ENCODE data around the gene NDUFB10. TPM values are rescaled to one million over a fixed set of nuclear protein-coding genes. Genes with fewer than 3 reads are reported as not detected.

Gene NDUFB10
- total RNA-seq, 4 donors from 2014 or later: 214 to 400 (median 243) TPM

GRCh38 chr16:1977875-1978268 lies 18.5 kb downstream of the NDUFB10 start:
- Histone ChIP-seq H3K4me1 (peaks cover 0 to 39% (median 11%) of the 10 kb centered on the region in 3 donors), H3K27ac (no peak overlapping the region), H3K9me3 (no peaks in the 10 kb centered on the region), H3K4me3 (no peak overlapping the region), H3K36me3 (peaks cover 0 to 56% of the 10 kb centered on the region in 2 donors), H3K27me3 (peaks cover 91% of the 10 kb centered on the region)
- no peak for TF ChIP-seq POLR2AphosphoS5 (IDR thresholded peaks at IDR 0.05)
- no peak for ATAC-seq
- no CpG with 5 or more reads among the region's 18 CpGs for WGBS, 2 donors (ENCODE audit: low coverage in 1 of 2)

GRCh38 chr16:1978476-1979120 lies 19.3 kb downstream of the NDUFB10 start:
- Histone ChIP-seq H3K36me3 (peaks cover 0 to 55% of the 10 kb centered on the region in 2 donors), H3K4me3 (no peak overlapping the region), H3K27me3 (peaks cover 95% of the 10 kb centered on the region), H3K27ac (no peak overlapping the region), H3K9me3 (no peaks in the 10 kb centered on the region), H3K4me1 (peaks cover 0 to 39% (median 4%) of the 10 kb centered on the region in 3 donors)
- no peak for ATAC-seq
- TF ChIP-seq POLR2A (IDR thresholded peaks at IDR 0.05): no peak
- TF ChIP-seq EP300 (IDR thresholded peaks at IDR 0.05): no peak
- no peak for TF ChIP-seq POLR2AphosphoS5 (IDR thresholded peaks at IDR 0.05)
- no peak for TF ChIP-seq CTCF (IDR thresholded peaks at IDR 0.05)
- WGBS, 2 donors (ENCODE audit: low coverage in 1 of 2): 90 to 100% methylated on average over 1 to 2 of the region's 37 CpGs

- TF ChIP-seq EP300 (IDR thresholded peaks at IDR 0.05) (no peak), CTCF (IDR thresholded peaks at IDR 0.05) (no peak), POLR2AphosphoS5 (IDR thresholded peaks at IDR 0.05) (no peak), POLR2A (IDR thresholded peaks at IDR 0.05) (no peak)
- WGBS, 2 donors (ENCODE audit: low coverage in 1 of 2): 20% methylated on average over 4 of the region's 70 CpGs; no CpG with 5 or more reads in 1 of the 2 donors
- Histone ChIP-seq H3K27me3 (peaks cover 89% of the 10 kb centered on the region), H3K36me3 (peaks cover 0 to 46% of the 10 kb centered on the region in 2 donors), H3K4me3 (no peak overlapping the region), H3K27ac (no peak overlapping the region), H3K4me1 (peaks cover 0 to 35% (median 1%) of the 10 kb centered on the region in 3 donors), H3K9me3 (no peaks in the 10 kb centered on the region)
- ATAC-seq: no peak
Measured at GRCh38 chr16:1979271-1980029, 20.1 kb downstream of the NDUFB10 start.

- no peak overlapping the region for H3K27ac ChIP-seq
- H3K36me3 ChIP-seq: peaks cover 0 to 41% of the 10 kb centered on the region in 2 donors
- no peaks in the 10 kb centered on the region for H3K9me3 ChIP-seq
- 12% methylated on average over 5 of the region's 53 CpGs; no CpG with 5 or more reads in 1 of the 2 donors for WGBS, 2 donors (ENCODE audit: low coverage in 1 of 2)
- TF ChIP-seq POLR2A (IDR thresholded peaks at IDR 0.05): no peak
- TF ChIP-seq POLR2AphosphoS5 (IDR thresholded peaks at IDR 0.05): no peak
- no peak for TF ChIP-seq CTCF (IDR thresholded peaks at IDR 0.05)
- TF ChIP-seq EP300 (IDR thresholded peaks at IDR 0.05): no peak
- peaks cover 0 to 42% (median 9%) of the 10 kb centered on the region in 3 donors for H3K4me1 ChIP-seq
- H3K4me3 ChIP-seq: no peak overlapping the region
- H3K27me3 ChIP-seq: peaks cover 81% of the 10 kb centered on the region
- ATAC-seq: no peak
Measured at GRCh38 chr16:1980030-1980769, 20.9 kb downstream of the NDUFB10 start.

GRCh38 chr16:1980770-1981087 lies 21.4 kb downstream of the NDUFB10 start:
- H3K36me3 ChIP-seq: peaks cover 0 to 41% of the 10 kb centered on the region in 2 donors
- 10% methylated on average over 4 of the region's 16 CpGs; no CpG with 5 or more reads in 1 of the 2 donors for WGBS, 2 donors (ENCODE audit: low coverage in 1 of 2)
- H3K4me3 ChIP-seq: no peak overlapping the region
- no peaks in the 10 kb centered on the region for H3K9me3 ChIP-seq
- peaks cover 76% of the 10 kb centered on the region for H3K27me3 ChIP-seq
- TF ChIP-seq EP300 (IDR thresholded peaks at IDR 0.05): no peak
- no peak for TF ChIP-seq POLR2AphosphoS5 (IDR thresholded peaks at IDR 0.05)
- no peak for TF ChIP-seq POLR2A (IDR thresholded peaks at IDR 0.05)
- TF ChIP-seq CTCF (IDR thresholded peaks at IDR 0.05): no peak
- H3K27ac ChIP-seq: no peak overlapping the region
- H3K4me1 ChIP-seq: peaks cover 0 to 48% (median 11%) of the 10 kb centered on the region in 3 donors
- ATAC-seq: no peak
